ENCODE measurements around the gene PXN.

GRCh38 chr12:120240495-120240833, 25.1 kb downstream of the PXN start:
- no peak for TF ChIP-seq CTCF (IDR thresholded peaks at IDR 0.05; ENCODE audit: insufficient read depth, low read length)
- TF ChIP-seq REST (IDR thresholded peaks at IDR 0.05; ENCODE audit: insufficient replicate concordance, low read depth), result no peak
- no peak for TF ChIP-seq POLR2AphosphoS5 (IDR thresholded peaks at IDR 0.05; ENCODE audit: low read depth)
- no peak for TF ChIP-seq GABPA (IDR thresholded peaks at IDR 0.05; ENCODE audit: low read depth)
- TF ChIP-seq SPI1 (IDR thresholded peaks at IDR 0.05; ENCODE audit: borderline replicate concordance, low read depth), result no peak
